GM12878 (cell line): ENCODE data around the gene MMP20. TPM values are rescaled to one million over a fixed set of nuclear protein-coding genes. Genes with fewer than 3 reads are reported as not detected.

Experiments
- ATAC-seq: fragments of 200-7000 bp; cut with Tn5 transposase; 3 replicates; pipeline ENCODE4 v1.9.1; 2020; ENCODE audit warnings: mild to moderate bottlenecking, moderate library complexity
- BruUV-seq: library from RNA; stranded (reverse); fragments of 400-500 nt; replicated peaks from 2 replicates; lab custom pipeline; 2021; lab: Mats Ljungman, UMichigan
- CTCF ChIA-PET: fragments of 300-600 bp; sonication (Branson Sonifier 250); formaldehyde crosslinking; extraction: SDS; loops from one replicate; lab custom pipeline; 2021; ENCODE audit warnings: inconsistent platforms; lab: Yijun Ruan, JAX
- POLR2A ChIA-PET: fragments of 350-600 bp; formaldehyde crosslinking; extraction: SDS; loops from one replicate; lab custom pipeline; 2021; ENCODE audit warnings: inconsistent platforms; lab: Charles Lee
- RAD21 ChIA-PET: fragments of 300-600 bp; sonication (Branson Sonifier 250); formaldehyde crosslinking; loops from one replicate; lab custom pipeline; 2023; ENCODE audit warnings: antibody characterized with exemption; ENCODE audit not compliant: unreplicated experiment; lab: Charles Lee
- SMC1A ChIA-PET: fragments of 300-600 bp; sonication (Branson Sonifier 250); formaldehyde crosslinking; loops from one replicate; lab custom pipeline; 2023; ENCODE audit not compliant: unreplicated experiment, uncharacterized antibody; lab: Charles Lee
- DNase-seq: peaks from one replicate; pipeline ENCODE4 v3.0.0-alpha.2; 2011; ENCODE audit warnings: low read depth, low spot score
- FAIRE-seq: peaks from 3 replicates; lab custom pipeline; 2011; peaks lifted over from hg19 to GRCh38; lab: Jason Lieb, UNC
- H2AFZ ChIP-seq: 2 replicates; pipeline ENCODE4 v1.6.0; 2011; ENCODE audit warnings: low read depth, low read length, control low read depth; ENCODE audit not compliant: control insufficient read depth
- H3K27ac ChIP-seq: 2 replicates; pipeline ENCODE4 v1.5.1; 2011; ENCODE audit warnings: control low read depth; ENCODE audit not compliant: control insufficient read depth, insufficient read depth
- H3K27me3 ChIP-seq, 2 experiments: replicated peaks in 1 of 2; 2 replicates each; pipeline versions ENCODE4 v1.6.0 to v1.6.1; 2011; ENCODE audit warnings: low read length in 1 of 2; ENCODE audit not compliant: control insufficient read depth in 2 of 2, insufficient read depth in 2 of 2
- H3K36me3 ChIP-seq, 2 experiments: 2 replicates each; pipeline ENCODE4 v1.5.1; 2011; ENCODE audit warnings: low read length in 1 of 2; ENCODE audit not compliant: control insufficient read depth in 2 of 2, insufficient read depth in 2 of 2
- H3K4me1 ChIP-seq: 2 replicates; pipeline ENCODE4 v1.6.1; 2011; ENCODE audit warnings: mild to moderate bottlenecking, low read length, moderate library complexity, mixed read lengths; ENCODE audit not compliant: control insufficient read depth, insufficient read depth
- H3K4me2 ChIP-seq: 2 replicates; pipeline ENCODE4 v1.6.0; 2011; ENCODE audit warnings: control low read depth; ENCODE audit not compliant: control insufficient read depth, insufficient read depth
- H3K4me3 ChIP-seq: fragments of 200-600 bp; sonication (generic); 2 replicates; pipeline ENCODE4 v1.5.1; 2016
- H3K79me2 ChIP-seq: 2 replicates; pipeline ENCODE4 v1.6.0; 2011; ENCODE audit warnings: low read length; ENCODE audit not compliant: control insufficient read depth, insufficient read depth
- H3K9ac ChIP-seq: 2 replicates; pipeline ENCODE4 v1.8.0; 2011; ENCODE audit warnings: low read length, control low read depth, mixed read lengths; ENCODE audit not compliant: control insufficient read depth, insufficient read depth
- H3K9me3 ChIP-seq: replicated peaks from 3 replicates; pipeline ENCODE4 v1.5.1; 2011; ENCODE audit warnings: mild to moderate bottlenecking, low read length; ENCODE audit not compliant: control insufficient read depth, insufficient read depth
- H4K20me1 ChIP-seq: 2 replicates; pipeline ENCODE4 v1.6.0; 2011; ENCODE audit not compliant: control insufficient read depth, insufficient read depth
- ATF7 ChIP-seq: fragments of 450-650 bp; IDR thresholded peaks from 2 replicates; pipeline ENCODE4 v1.6.1; 2016; ENCODE audit warnings: low read depth, mild to moderate bottlenecking
- BMI1 ChIP-seq: fragments of 450-650 bp; IDR thresholded peaks from 2 replicates; pipeline ENCODE4 v1.6.1; 2016; ENCODE audit warnings: mild to moderate bottlenecking, moderate library complexity, borderline replicate concordance
- DPF2 ChIP-seq: fragments of 450-650 bp; IDR thresholded peaks from 2 replicates; pipeline ENCODE4 v1.6.1; 2017; ENCODE audit warnings: mild to moderate bottlenecking
- EP300 ChIP-seq, 2 experiments: fragments of 150-350 bp in 1 of 2; IDR thresholded peaks; 2 replicates each; pipeline ENCODE4 v1.6.1; 2011 to 2012; ENCODE audit warnings: low read depth in 2 of 2, low read length in 2 of 2, borderline replicate concordance in 1 of 2, improper control_type of control experiment in 1 of 2, inconsistent platforms in 1 of 2; ENCODE audit not compliant: control insufficient read depth in 1 of 2
- HDAC2 ChIP-seq: fragments of 200-600 bp; sonication (generic); IDR thresholded peaks from 2 replicates; pipeline ENCODE4 v1.6.1; 2017
- HDAC6 ChIP-seq: fragments of 200-600 bp; sonication (generic); IDR thresholded peaks from one replicate; pipeline ENCODE4 v1.8.0; 2017; ENCODE audit warnings: antibody characterized with exemption; ENCODE audit not compliant: unreplicated experiment
- MEF2B ChIP-seq: fragments of 450-650 bp; IDR thresholded peaks from 2 replicates; pipeline ENCODE4 v1.6.1; 2018; ENCODE audit warnings: mild to moderate bottlenecking, moderate library complexity; ENCODE audit not compliant: partially characterized antibody, poor library complexity, severe bottlenecking
- MTA2 ChIP-seq: fragments of 450-650 bp; IDR thresholded peaks from 2 replicates; pipeline ENCODE4 v1.6.1; 2016; ENCODE audit warnings: low read depth, mild to moderate bottlenecking, moderate library complexity
- SMARCA5 ChIP-seq: fragments of 450-650 bp; IDR thresholded peaks from 2 replicates; pipeline ENCODE4 v1.6.1; 2017; ENCODE audit warnings: mild to moderate bottlenecking
- WGBS: methylation state at CpG from one replicate; pipeline ENCODE4 v1.1.6; 2016; ENCODE audit warnings: low lambda C conversion rate; ENCODE audit not compliant: insufficient replicate concordance, insufficient coverage; ENCODE audit errors: missing lambda C conversion rate; 5-methylcytosine and 5-hydroxymethylcytosine counted together
- in situ Hi-C: fragments of 300-500 bp; cut with MboI; formaldehyde crosslinking; loops from 9 replicates; pipeline ENCODE4 v1.14.3; 2018; ENCODE audit warnings: mixed read lengths
- intact Hi-C: fragments of 100-400 bp; cut with micrococcal nuclease; formaldehyde crosslinking; loops from one replicate; pipeline ENCODE4 v1.14.2; 2022; ENCODE audit not compliant: unreplicated experiment
- polyA plus RNA-seq, 11 experiments: library from polyadenylated mRNA; depleted of rRNA in 4 of 11; unstranded in 6 of 11; stranded (reverse) in 5 of 11; fragments of >200 nt; fragmentation: Nextera tagmentation in 4 of 11; fragmentation: Illumina TruSeq in 1 of 11; extraction: Ambion mirVana in 4 of 11; extraction: Trizol in 1 of 11; gene quantifications; 1 replicate in 1 of 11; 2 replicates in 10 of 11; pipeline versions ENCODE4 v1.2.1 to v1.2.3, GENCODE V29; 2011 to 2016; ENCODE audit warnings: inconsistent platforms in 2 of 11, missing spikeins in 2 of 11, low read depth in 1 of 11
- total RNA-seq, 4 experiments: library from RNA; depleted of rRNA in 3 of 4; stranded (reverse); fragments of >200 nt in 3 of 4; fragmentation: Illumina TruSeq in 1 of 4; extraction: Trizol in 1 of 4; gene quantifications; 2 replicates each; pipeline versions ENCODE4 v1.2.1 to v1.2.3, GENCODE V29; 2013 to 2021
- TF ChIP-seq, protein P1 (sequence below): fragments of 450-650 bp; IDR thresholded peaks from 2 replicates; pipeline ENCODE4 v1.6.1; 2017; ENCODE audit warnings: mild to moderate bottlenecking
- TF ChIP-seq, protein P2 (sequence below): fragments of 450-650 bp; IDR thresholded peaks from 2 replicates; pipeline ENCODE4 v1.6.1; 2017; ENCODE audit warnings: low read depth, mild to moderate bottlenecking, moderate library complexity
- TF ChIP-seq, protein P3 (sequence below): fragments of 450-650 bp; IDR thresholded peaks from 2 replicates; pipeline ENCODE4 v1.6.1; 2016; ENCODE audit warnings: mild to moderate bottlenecking

Gene MMP20
- total and polyA plus RNA-seq, 10 of the 15 experiments (the other 5 are each of a cell fraction or from before 2014, with no cell fraction given): 0.10 to 0.57 (median 0.19) TPM; not detected in 2

DNA sequence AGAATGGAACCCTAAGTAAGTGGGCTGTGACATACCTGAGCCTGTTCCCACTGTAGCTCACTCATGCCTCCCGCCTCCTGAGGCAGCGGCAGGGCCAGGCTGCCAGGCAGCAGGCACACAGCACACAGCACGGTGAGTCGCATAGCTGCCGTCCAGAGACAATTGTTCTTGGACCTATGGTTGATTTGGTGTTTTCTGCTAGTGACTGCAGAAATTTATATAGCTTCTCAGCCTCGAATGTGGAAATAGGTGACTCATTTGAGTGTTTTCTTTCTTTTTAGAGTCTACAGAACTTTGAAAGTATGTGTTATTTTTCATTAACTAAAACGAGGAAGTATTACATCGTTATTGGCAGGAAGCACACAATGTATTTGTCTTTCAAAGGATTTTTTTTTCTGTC, 94.6 kb downstream of the MMP20 start, which contains the start of gene MMP7:
TSS of gene MMP7 (minus strand) at position 190 of the 400 bp plus-strand sequence. CDS start at position 143, 47 bp downstream.
- Histone ChIP-seq H3K79me2 (no peaks in the 10 kb centered on the region), H3K27ac (no peak within 1 kb of the TSS), H3K4me3 (no peak within 1 kb of the TSS), H2AFZ (no peak within 1 kb of the TSS), H3K4me1 (no peaks in the 10 kb centered on the region), H3K9ac (no peak within 1 kb of the TSS), H3K27me3 (no peaks in the 10 kb centered on the region), H4K20me1 (no peaks in the 10 kb centered on the region), H3K36me3 (no peaks in the 10 kb centered on the region), H3K4me2 (no peak within 1 kb of the TSS)
- FAIRE-seq: no peak
- RAD21 ChIA-PET: interaction anchor here (0.7 to 7.5 kb wide), 8 partner anchors 15 to 237 kb away, joined by 3 to 58 read pairs (median 3); no protein-coding TSS in a partner anchor
- WGBS: 54% methylated on average over 8 of the region's 8 CpGs
- no TSS peak for BruUV-seq
- CTCF ChIA-PET: interaction anchor here (1.0 to 1.4 kb wide), 6 partner anchors 9 to 188 kb away, joined by 4 to 7 read pairs (median 5); no protein-coding TSS in a partner anchor
- in situ Hi-C loops (no loop called here), intact Hi-C loops (no loop called here)
- POLR2A ChIA-PET: interaction anchor here (1.0 to 2.9 kb wide), 3 partner anchors 21 to 81 kb away, joined by 3 to 9 read pairs (median 4); no protein-coding TSS in a partner anchor
- no peak for DNase-seq
- peak; percentile 71 for ATAC-seq
- TF ChIP-seq BMI1: no peak
- TF ChIP-seq, protein P1, sequence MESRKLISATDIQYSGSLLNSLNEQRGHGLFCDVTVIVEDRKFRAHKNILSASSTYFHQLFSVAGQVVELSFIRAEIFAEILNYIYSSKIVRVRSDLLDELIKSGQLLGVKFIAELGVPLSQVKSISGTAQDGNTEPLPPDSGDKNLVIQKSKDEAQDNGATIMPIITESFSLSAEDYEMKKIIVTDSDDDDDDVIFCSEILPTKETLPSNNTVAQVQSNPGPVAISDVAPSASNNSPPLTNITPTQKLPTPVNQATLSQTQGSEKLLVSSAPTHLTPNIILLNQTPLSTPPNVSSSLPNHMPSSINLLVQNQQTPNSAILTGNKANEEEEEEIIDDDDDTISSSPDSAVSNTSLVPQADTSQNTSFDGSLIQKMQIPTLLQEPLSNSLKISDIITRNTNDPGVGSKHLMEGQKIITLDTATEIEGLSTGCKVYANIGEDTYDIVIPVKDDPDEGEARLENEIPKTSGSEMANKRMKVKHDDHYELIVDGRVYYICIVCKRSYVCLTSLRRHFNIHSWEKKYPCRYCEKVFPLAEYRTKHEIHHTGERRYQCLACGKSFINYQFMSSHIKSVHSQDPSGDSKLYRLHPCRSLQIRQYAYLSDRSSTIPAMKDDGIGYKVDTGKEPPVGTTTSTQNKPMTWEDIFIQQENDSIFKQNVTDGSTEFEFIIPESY: peak; percentile 87
- TF ChIP-seq SMARCA5: peak; percentile 67; the same call in 1 of the 2 replicates
- TF ChIP-seq ATF7: 0 out of 2 replicates have a peak, but pooled peaks have one; percentile 33
- TF ChIP-seq, protein P2, sequence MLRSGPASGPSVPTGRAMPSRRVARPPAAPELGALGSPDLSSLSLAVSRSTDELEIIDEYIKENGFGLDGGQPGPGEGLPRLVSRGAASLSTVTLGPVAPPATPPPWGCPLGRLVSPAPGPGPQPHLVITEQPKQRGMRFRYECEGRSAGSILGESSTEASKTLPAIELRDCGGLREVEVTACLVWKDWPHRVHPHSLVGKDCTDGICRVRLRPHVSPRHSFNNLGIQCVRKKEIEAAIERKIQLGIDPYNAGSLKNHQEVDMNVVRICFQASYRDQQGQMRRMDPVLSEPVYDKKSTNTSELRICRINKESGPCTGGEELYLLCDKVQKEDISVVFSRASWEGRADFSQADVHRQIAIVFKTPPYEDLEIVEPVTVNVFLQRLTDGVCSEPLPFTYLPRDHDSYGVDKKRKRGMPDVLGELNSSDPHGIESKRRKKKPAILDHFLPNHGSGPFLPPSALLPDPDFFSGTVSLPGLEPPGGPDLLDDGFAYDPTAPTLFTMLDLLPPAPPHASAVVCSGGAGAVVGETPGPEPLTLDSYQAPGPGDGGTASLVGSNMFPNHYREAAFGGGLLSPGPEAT: no peak
- 0 out of 2 replicates have a peak, but pooled peaks have one; percentile 11 for TF ChIP-seq DPF2
- TF ChIP-seq MEF2B: no peak
- TF ChIP-seq HDAC6: no peak
- TF ChIP-seq, protein P3, sequence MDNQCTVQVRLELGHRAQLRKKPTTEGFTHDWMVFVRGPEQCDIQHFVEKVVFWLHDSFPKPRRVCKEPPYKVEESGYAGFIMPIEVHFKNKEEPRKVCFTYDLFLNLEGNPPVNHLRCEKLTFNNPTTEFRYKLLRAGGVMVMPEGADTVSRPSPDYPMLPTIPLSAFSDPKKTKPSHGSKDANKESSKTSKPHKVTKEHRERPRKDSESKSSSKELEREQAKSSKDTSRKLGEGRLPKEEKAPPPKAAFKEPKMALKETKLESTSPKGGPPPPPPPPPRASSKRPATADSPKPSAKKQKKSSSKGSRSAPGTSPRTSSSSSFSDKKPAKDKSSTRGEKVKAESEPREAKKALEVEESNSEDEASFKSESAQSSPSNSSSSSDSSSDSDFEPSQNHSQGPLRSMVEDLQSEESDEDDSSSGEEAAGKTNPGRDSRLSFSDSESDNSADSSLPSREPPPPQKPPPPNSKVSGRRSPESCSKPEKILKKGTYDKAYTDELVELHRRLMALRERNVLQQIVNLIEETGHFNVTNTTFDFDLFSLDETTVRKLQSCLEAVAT: peak; percentile 84
- TF ChIP-seq MTA2: peak; percentile 43; the same call in 1 of the 2 replicates
- TF ChIP-seq EP300 (IDR thresholded peaks at IDR 0.05; ENCODE audit: borderline replicate concordance in 1 of 2, control insufficient read depth in 1 of 2, low read depth in 2 of 2, low read length in 2 of 2): 0 out of 4 replicates have a peak, but pooled peaks of 1 of the 2 experiments have one; percentile 9
- TF ChIP-seq HDAC2: no peak
- TF ChIP-seq, all 136 proteins: peak for 7
- SMC1A ChIA-PET: interaction anchor here (0.8 to 3.9 kb wide), 12 partner anchors 9 to 83 kb away, joined by 3 to 18 read pairs (median 4); no protein-coding TSS in a partner anchor
- no peaks in the 10 kb centered on the region for H3K9me3 ChIP-seq
